Measurements from ENCODE around the gene NPIPB8.
"Not testable (repeated sequence)": the region's sequence is repeated elsewhere in the genome, so short reads cannot be mapped to it uniquely, and the experiment has no call there.

Gene NPIPB8

GRCh38 chr16:28637765-28638164 lies at the start of gene NPIPB8:
Gene NPIPB8, plus strand, starts transcription at chr16:28638065. Its CDS starts 296 bp downstream, at chr16:28638361.
- intact Hi-C loops (cut with DNase I; ENCODE audit: low total_unique reads); H3K4me3 ChIP-seq; H3K27me3 ChIP-seq; H3K4me1 ChIP-seq; H3K9me3 ChIP-seq; H3K27ac ChIP-seq; DNase-seq; H3K36me3 ChIP-seq: not testable (repeated sequence)

GRCh38 chr16:28589069-28589468 lies 48.8 kb upstream of the NPIPB8 start:
- no peaks in the 10 kb centered on the region for H3K4me1 ChIP-seq
- H3K27me3 ChIP-seq: no peaks in the 10 kb centered on the region
- no peak overlapping the region for H3K4me3 ChIP-seq
- no peak for DNase-seq
- TF ChIP-seq CTCF (IDR thresholded peaks at IDR 0.05): no peak
- H3K36me3 ChIP-seq: peaks cover 61 to 91% (median 78%) of the 10 kb centered on the region in 3 donors
- no peak overlapping the region for H3K27ac ChIP-seq
- no peaks in the 10 kb centered on the region for H3K9me3 ChIP-seq
- intact Hi-C loops (cut with DNase I; ENCODE audit: low total_unique reads): no loop called here

GRCh38 chr16:28589930-28590329 lies 47.9 kb upstream of the NPIPB8 start:
- no peaks in the 10 kb centered on the region for H3K4me1 ChIP-seq
- H3K9me3 ChIP-seq: no peaks in the 10 kb centered on the region
- no peak for TF ChIP-seq CTCF (IDR thresholded peaks at IDR 0.05)
- no peak for DNase-seq
- H3K36me3 ChIP-seq: peaks cover 58 to 82% (median 69%) of the 10 kb centered on the region in 3 donors
- intact Hi-C loops (cut with DNase I; ENCODE audit: low total_unique reads): no loop called here
- H3K27ac ChIP-seq: no peak overlapping the region
- no peaks in the 10 kb centered on the region for H3K27me3 ChIP-seq
- H3K4me3 ChIP-seq: no peak overlapping the region

- DNase-seq: no peak
- Histone ChIP-seq H3K36me3 (peaks cover 51 to 75% (median 62%) of the 10 kb centered on the region in 3 donors), H3K27ac (no peak overlapping the region), H3K4me3 (no peak overlapping the region), H3K27me3 (peaks cover 0 to 2% of the 10 kb centered on the region in 2 donors), H3K4me1 (no peaks in the 10 kb centered on the region), H3K9me3 (no peaks in the 10 kb centered on the region)
- intact Hi-C loops (cut with DNase I; ENCODE audit: low total_unique reads): no loop called here
- no peak for TF ChIP-seq CTCF (IDR thresholded peaks at IDR 0.05)
These were observed 47.2 kb upstream of the NPIPB8 start for GRCh38 chr16:28590384-28591340.

GRCh38 chr16:28591355-28591754 lies 46.5 kb upstream of the NPIPB8 start:
- TF ChIP-seq CTCF (IDR thresholded peaks at IDR 0.05): no peak
- Histone ChIP-seq H3K27ac (no peak overlapping the region), H3K36me3 (peaks cover 44 to 68% (median 56%) of the 10 kb centered on the region in 3 donors), H3K4me3 (no peak overlapping the region), H3K4me1 (no peaks in the 10 kb centered on the region), H3K9me3 (no peaks in the 10 kb centered on the region), H3K27me3 (peaks cover 0 to 5% of the 10 kb centered on the region in 2 donors)
- no peak for DNase-seq
- intact Hi-C loops (cut with DNase I; ENCODE audit: low total_unique reads): no loop called here

- no peak overlapping the region for H3K27ac ChIP-seq
- TF ChIP-seq CTCF (IDR thresholded peaks at IDR 0.05): no peak
- H3K4me3 ChIP-seq: no peak overlapping the region
- intact Hi-C loops (cut with DNase I; ENCODE audit: low total_unique reads): no loop called here
- H3K4me1 ChIP-seq: no peaks in the 10 kb centered on the region
- H3K36me3 ChIP-seq: peaks cover 33 to 57% (median 45%) of the 10 kb centered on the region in 3 donors
- H3K27me3 ChIP-seq: peaks cover 0 to 14% of the 10 kb centered on the region in 2 donors
- H3K9me3 ChIP-seq: no peaks in the 10 kb centered on the region
- DNase-seq: no peak
These were observed 45.4 kb upstream of the NPIPB8 start for GRCh38 chr16:28592511-28592910.
